SK-N-MC (cell line): Measurements from ENCODE around the gene MNX1.

Experiments used
- DNase-seq: peaks from one replicate; pipeline ENCODE4 v3.0.0-alpha.2; 2011; ENCODE audit warnings: low read depth, low spot score
- H3K27ac ChIP-seq: fragments of 200-600 bp; sonication (generic); 2 replicates; pipeline ENCODE4 v1.5.1; 2016; ENCODE audit warnings: mixed run types
- H3K36me3 ChIP-seq: fragments of 200-600 bp; sonication (generic); 2 replicates; pipeline ENCODE4 v1.6.1; 2017; ENCODE audit warnings: antibody characterized with exemption, low read length, mixed read lengths; ENCODE audit not compliant: insufficient read depth
- H3K4me3 ChIP-seq: fragments of 200-600 bp; sonication (generic); 2 replicates; pipeline ENCODE4 v1.5.1; 2016
- H3K9ac ChIP-seq: fragments of 200-600 bp; sonication (generic); 2 replicates; pipeline ENCODE4 v1.8.0; 2017; ENCODE audit warnings: mixed run types, mixed read lengths; ENCODE audit not compliant: insufficient read length
- H3K9me3 ChIP-seq: fragments of 200-600 bp; sonication (generic); 2 replicates; pipeline ENCODE4 v1.6.1; 2017; ENCODE audit warnings: low read depth, mild to moderate bottlenecking, antibody characterized with exemption, low read length, moderate library complexity, mixed read lengths
- EZH2 ChIP-seq: fragments of 200-600 bp; sonication (generic); IDR thresholded peaks from one replicate; pipeline ENCODE4 v1.6.1; 2017; ENCODE audit warnings: antibody characterized with exemption
- FOXP2 ChIP-seq: optimal IDR thresholded peaks from 2 replicates; pipeline ENCODE3; 2011; ENCODE audit warnings: mild to moderate bottlenecking, moderate library complexity; ENCODE audit not compliant: insufficient read depth; ENCODE audit errors: extremely low read length, control extremely low read depth
- POLR2AphosphoS5 ChIP-seq: IDR thresholded peaks from 2 replicates; pipeline ENCODE4 v1.6.1; 2012; ENCODE audit warnings: mild to moderate bottlenecking, low read depth, low read length, borderline replicate concordance

The MNX1 gene

GRCh38 chr7:157010588-157011332 lies at the start of gene MNX1:
Gene MNX1, minus strand, starts transcription at chr7:157010663. Its CDS starts 313 bp downstream, at chr7:157010350.
- H3K27ac ChIP-seq: no peak within 1 kb of the TSS
- H3K4me3 ChIP-seq: peak within 1 kb of the TSS; percentile 77
- TF ChIP-seq EZH2 (no peak), FOXP2 (no peak), POLR2AphosphoS5 (no peak)
- no peak for DNase-seq
- H3K9ac ChIP-seq: no peak within 1 kb of the TSS
- H3K9me3 ChIP-seq: no peaks in the 10 kb centered on the region
- H3K36me3 ChIP-seq: no peaks in the 10 kb centered on the region

DNA sequence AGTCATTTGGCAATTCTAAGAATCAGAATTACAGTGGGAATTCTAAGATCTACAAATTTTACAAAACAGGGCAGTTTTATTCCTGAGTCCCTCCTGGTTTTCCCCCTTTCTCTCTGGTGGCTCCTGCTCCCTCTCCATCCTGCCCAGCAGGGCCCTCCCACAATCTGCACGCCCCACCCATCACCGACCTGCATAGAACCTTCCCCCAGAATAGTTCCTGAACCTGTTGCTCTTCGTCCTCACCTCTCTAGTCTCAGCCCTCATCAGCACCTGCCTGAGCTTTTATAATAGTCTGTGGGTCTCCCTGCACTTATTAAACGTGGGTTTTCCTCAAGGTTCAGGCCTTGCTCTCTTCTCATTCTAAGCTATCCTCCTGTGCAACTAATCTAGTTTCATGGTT lies 49.1 kb upstream of the MNX1 start:
- TF ChIP-seq FOXP2: no peak
- Histone ChIP-seq H3K27ac (no peak overlapping the region), H3K9ac (no peak overlapping the region), H3K36me3 (no peaks in the 10 kb centered on the region), H3K9me3 (no peaks in the 10 kb centered on the region), H3K4me3 (no peak overlapping the region)
- DNase-seq: no peak

DNA sequence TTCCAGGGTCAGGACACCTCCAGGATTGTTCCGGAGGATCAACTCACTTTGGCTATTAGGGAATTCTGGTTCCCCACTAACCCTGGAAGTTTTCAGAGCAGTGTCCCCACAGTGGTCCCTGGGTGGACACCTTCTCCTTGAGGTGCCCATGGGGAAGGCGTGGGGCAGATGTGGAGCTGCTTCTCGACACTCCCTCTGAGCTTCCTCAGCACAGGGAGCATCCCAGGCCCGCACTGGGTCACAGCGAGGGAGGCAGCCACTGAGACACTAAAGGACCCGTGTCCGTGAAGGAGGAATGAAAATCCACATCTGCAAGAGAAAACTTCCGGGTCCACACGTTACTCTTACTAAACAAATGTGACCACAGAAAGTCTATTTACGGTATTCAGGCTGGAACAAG lies 48.2 kb upstream of the MNX1 start:
- no peak overlapping the region for H3K27ac ChIP-seq
- H3K9ac ChIP-seq: no peak overlapping the region
- H3K36me3 ChIP-seq: no peaks in the 10 kb centered on the region
- H3K4me3 ChIP-seq: no peak overlapping the region
- H3K9me3 ChIP-seq: no peaks in the 10 kb centered on the region
- TF ChIP-seq FOXP2: no peak
- no peak for TF ChIP-seq POLR2AphosphoS5
- no peak for TF ChIP-seq EZH2
- DNase-seq: no peak

- TF ChIP-seq POLR2AphosphoS5 (no peak), EZH2 (no peak), FOXP2 (no peak)
- H3K27ac ChIP-seq: no peak overlapping the region
- no peaks in the 10 kb centered on the region for H3K9me3 ChIP-seq
- H3K36me3 ChIP-seq: no peaks in the 10 kb centered on the region
- H3K9ac ChIP-seq: no peak overlapping the region
- no peak overlapping the region for H3K4me3 ChIP-seq
- no peak for DNase-seq
These were observed 47.6 kb upstream of the MNX1 start for GRCh38 chr7:157058068-157058467.

DNA sequence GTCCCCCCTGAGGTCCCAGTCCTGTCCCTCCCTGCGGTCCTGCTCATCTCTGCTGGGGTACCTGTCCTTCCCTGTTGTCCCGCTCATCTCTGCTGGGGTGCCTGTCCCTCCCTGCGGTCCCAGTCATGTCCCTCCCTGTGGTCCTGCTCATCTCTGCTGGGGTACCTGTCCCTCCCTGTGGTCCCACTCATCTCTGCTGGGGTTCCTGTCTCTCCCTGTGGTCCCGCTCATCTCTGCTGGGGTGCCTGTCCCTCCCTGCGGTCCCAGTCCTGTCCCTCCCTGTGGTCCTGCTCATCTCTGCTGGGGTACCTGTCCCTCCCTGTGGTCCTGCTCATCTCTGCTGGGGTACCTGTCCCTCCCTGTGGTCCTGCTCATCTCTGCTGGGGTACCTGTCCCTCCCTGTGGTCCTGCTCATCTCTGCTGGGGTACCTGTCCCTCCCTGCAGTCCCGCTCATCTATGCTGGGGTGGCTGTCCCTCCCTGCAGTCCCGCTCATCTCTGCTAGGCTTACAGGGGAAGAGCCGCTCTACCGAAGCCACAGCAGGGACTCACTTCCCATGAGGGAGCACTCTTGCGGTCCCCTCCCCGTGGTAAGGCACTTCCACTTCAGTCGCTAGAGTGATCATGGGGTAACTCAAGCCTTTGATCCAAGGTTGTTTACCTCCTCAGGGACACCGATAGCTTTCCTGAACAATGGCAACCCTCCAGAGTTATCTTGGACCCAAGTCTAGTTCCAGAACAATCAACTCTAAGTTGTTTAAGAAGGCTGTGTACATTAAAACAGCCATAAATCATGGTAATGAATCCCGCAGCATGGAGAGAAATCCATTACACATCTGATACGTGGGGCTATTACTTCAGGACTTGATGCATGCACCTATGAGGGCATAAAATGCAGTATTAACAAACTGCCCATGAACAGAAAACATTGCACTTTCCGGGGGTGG lies 46.8 kb upstream of the MNX1 start:
- no peak overlapping the region for H3K27ac ChIP-seq
- no peak overlapping the region for H3K4me3 ChIP-seq
- H3K9me3 ChIP-seq: no peaks in the 10 kb centered on the region
- no peaks in the 10 kb centered on the region for H3K36me3 ChIP-seq
- H3K9ac ChIP-seq: no peak overlapping the region
- TF ChIP-seq POLR2AphosphoS5: no peak
- DNase-seq: no peak

GRCh38 chr7:157056246-157056645 lies 45.8 kb upstream of the MNX1 start:
- Histone ChIP-seq H3K9me3 (no peaks in the 10 kb centered on the region), H3K4me3 (no peak overlapping the region), H3K9ac (no peak overlapping the region), H3K36me3 (no peaks in the 10 kb centered on the region), H3K27ac (no peak overlapping the region)
- TF ChIP-seq EZH2 (no peak), FOXP2 (no peak), POLR2AphosphoS5 (no peak)
- DNase-seq: no peak

GRCh38 chr7:157054927-157055326 lies 44.5 kb upstream of the MNX1 start:
- TF ChIP-seq EZH2 (no peak), POLR2AphosphoS5 (no peak), FOXP2 (no peak)
- Histone ChIP-seq H3K4me3 (no peak overlapping the region), H3K36me3 (no peaks in the 10 kb centered on the region), H3K9ac (no peak overlapping the region), H3K27ac (no peak overlapping the region), H3K9me3 (no peaks in the 10 kb centered on the region)
- DNase-seq: no peak

- Histone ChIP-seq H3K9me3 (no peaks in the 10 kb centered on the region), H3K9ac (no peak overlapping the region), H3K36me3 (no peaks in the 10 kb centered on the region), H3K27ac (no peak overlapping the region), H3K4me3 (no peak overlapping the region)
- TF ChIP-seq FOXP2: no peak
- no peak for TF ChIP-seq POLR2AphosphoS5
- no peak for TF ChIP-seq EZH2
- no peak for DNase-seq
These were observed 42.7 kb upstream of the MNX1 start for GRCh38 chr7:157053118-157053517.
